Vagina (tissue), 2 donors: ENCODE data around the gene COX17.
A peak's percentile ranks its signal among the peaks of the same experiment; 100 is the strongest.

Experiments used
- CTCF ChIP-seq, 3 experiments: fragments of 450-650 bp in 2 of 3; fragments of 200-600 bp in 1 of 3; sonication (generic) in 1 of 3; IDR thresholded peaks; one replicate each; pipeline ENCODE4 v1.5.1; 2017 to 2019; ENCODE audit warnings: antibody characterized with exemption in 3 of 3, mild to moderate bottlenecking in 2 of 3, moderate library complexity in 2 of 3
- POLR2A ChIP-seq, 2 donors: fragments of 450-650 bp; IDR thresholded peaks; one replicate each; pipeline ENCODE4 v1.6.1; 2017; ENCODE audit warnings: antibody characterized with exemption in 2 of 2, mild to moderate bottlenecking in 2 of 2, moderate library complexity in 2 of 2
- POLR2AphosphoS5 ChIP-seq, 2 donors: sonication (generic); formaldehyde crosslinking; IDR thresholded peaks; one replicate each; pipeline ENCODE4 v1.9.0; 2017; ENCODE audit warnings: antibody characterized with exemption in 2 of 2, mild to moderate bottlenecking in 2 of 2, low read depth in 1 of 2; ENCODE audit not compliant: insufficient read depth in 1 of 2

- no peak for TF ChIP-seq CTCF (IDR thresholded peaks at IDR 0.05)
- TF ChIP-seq POLR2A (IDR thresholded peaks at IDR 0.05), result no peak
- TF ChIP-seq POLR2AphosphoS5 (IDR thresholded peaks at IDR 0.05; ENCODE audit: insufficient read depth in 1 of 2, low read depth in 1 of 2), result peak in 1 of 2 donors; percentile 45
These were observed 48.3 kb downstream of the COX17 start for GRCh38 chr3:119628816-119629445.
